Germinal center (tissue), 1 donor: ENCODE data around the gene RHOU.
"Not testable (repeated sequence)": the region's sequence is repeated elsewhere in the genome, so short reads cannot be mapped to it uniquely, and the experiment has no call there.

ENCODE experiments used
- DNase-seq: peaks from one replicate; pipeline ENCODE4 v3.0.0; 2012; ENCODE audit warnings: mixed read lengths, low spot score

RHOU gene

DNA sequence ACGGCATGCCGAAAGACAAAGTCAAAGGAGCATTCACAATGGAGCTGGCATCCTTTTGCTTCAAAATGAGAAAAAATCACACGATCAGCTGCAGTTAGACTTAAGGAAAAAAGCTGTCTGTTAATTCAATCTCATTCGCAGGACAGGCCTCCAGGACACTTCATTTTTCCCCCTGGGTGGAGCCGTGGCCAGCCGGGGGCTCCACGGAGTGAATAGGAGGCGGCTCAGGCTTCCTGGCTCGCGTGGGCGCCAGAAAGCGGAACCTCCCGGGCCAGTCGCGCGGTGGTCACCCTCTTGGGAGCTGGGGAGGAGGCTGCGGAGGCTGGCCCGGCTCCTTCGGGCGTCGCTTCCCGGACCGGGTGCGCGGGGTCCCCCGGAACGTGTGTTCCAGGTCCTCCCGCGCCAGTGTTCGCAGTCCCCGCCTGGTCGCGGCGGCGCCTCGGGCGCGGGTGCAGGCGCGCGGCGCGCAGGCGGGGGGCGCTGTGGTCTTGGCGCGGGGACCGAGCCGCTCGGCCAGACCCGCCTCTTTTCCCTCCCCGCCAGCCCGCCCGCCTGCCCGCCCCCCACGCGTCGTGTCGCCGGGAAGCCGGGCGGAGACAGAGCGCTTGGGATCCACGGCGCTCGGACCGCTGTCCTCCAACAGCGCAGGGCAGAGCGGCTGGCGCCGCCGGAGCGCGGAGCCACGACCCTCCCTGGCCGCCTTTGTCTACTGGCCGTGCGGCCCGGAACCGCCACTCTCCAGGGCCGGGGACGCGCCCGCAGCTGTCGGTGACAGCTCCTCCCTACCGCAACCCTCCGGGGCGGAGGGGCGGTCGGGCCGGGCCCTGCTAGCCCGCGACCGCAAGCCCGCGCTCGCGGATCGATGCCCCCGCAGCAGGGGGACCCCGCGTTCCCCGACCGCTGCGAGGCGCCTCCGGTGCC, at the start of gene RHOU:
TSS of gene RHOU (plus strand) at position 599 of the 921 bp plus-strand sequence. CDS start at position 863, 264 bp downstream.
- DNase-seq, result peak; percentile 15

DNA sequence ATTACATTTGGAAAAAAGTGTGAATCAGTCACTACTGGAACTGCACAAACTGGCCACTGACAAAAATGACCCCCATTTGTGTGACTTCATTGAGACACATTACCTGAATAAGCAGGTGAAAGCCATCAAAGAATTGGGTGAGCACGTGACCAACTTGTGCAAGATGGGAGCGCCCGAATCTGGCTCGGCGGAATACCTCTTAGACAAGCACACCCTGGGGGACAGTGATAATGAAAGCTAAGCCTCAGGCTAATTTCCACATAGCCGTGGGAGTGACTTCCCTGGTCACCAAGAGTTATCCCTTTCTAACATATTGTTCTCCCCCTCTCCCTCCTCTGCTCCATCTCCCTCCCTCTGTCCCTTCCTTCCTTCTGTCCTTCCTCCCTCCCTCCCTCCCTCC, 47.7 kb upstream of the RHOU start:
- no peak for DNase-seq

DNA sequence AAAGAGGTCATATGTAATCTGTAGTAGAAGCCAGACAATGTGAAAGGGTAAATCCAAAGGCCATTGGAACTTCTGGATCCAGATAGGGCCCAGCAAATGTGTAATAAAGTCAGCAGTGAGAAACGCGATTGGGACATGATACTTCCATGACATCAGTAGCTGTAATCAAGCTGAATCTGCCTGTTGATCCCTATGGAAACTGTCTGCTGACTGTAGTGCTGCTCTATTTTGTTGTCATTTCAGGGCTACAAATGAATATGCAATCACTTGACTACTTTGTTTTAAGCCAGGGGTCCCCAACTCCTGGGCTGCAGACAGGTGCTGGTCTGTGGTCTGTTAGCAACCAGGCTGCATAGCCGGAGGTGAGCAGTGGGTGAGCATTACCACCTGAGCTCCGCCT, 46.0 kb upstream of the RHOU start:
- DNase-seq, result no peak

DNA sequence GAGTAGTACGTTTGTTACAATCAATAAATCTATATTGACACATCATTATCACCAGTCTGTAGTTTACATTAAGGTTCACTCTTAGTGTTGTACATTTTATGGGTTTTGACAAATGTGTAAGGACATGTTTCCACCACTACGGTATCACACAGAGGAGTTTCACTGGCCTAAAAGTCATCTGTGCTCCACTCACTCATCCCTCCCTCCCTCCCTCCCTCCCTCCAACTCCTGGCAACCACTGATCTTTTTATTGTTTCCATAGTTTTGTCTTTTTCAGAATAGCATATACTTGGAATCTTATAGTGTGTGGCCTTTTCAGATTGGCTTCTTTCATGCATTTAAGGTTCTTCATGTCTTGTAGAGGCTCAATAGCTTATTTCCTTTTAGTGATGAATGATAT, 44.1 kb upstream of the RHOU start:
- DNase-seq, result no peak

DNA sequence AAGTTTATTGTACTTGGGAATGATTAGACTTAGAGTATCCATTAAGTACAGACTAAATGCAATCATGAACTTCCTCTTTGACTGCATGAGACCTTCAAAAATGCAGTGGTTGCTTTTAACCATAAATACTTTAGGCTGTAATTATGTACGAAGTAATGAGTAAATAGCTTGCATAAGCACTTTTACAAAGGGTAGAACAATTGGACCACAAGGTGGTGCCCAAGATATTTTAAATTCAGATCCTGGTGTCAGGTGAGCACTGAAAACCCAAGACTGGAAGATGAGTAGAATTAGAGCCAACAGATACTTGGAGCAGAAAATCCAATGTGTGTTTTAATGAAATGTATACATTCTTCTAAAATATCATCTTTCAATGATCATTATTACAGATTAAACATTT, 43.4 kb upstream of the RHOU start:
- DNase-seq, result no peak

DNA sequence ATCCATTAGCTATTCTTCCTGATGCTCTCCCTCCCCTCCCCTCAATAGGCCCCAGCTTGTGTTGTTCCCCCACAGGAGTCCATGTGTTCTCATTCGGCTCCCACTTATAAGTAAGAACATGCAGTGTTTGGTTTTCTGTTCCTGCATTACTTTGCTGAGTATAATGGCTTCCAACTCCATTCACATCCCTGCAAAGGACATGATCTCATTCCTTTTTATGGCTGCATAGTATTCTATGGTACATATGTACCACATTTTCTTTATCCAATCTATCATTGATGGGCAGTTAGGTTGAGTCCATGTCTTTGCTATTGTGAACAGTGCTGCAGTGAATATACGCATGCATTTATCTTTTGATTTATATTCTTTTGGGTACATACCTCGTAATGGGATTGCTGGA, 40.8 kb upstream of the RHOU start:
- DNase-seq, result not testable (repeated sequence)

DNA sequence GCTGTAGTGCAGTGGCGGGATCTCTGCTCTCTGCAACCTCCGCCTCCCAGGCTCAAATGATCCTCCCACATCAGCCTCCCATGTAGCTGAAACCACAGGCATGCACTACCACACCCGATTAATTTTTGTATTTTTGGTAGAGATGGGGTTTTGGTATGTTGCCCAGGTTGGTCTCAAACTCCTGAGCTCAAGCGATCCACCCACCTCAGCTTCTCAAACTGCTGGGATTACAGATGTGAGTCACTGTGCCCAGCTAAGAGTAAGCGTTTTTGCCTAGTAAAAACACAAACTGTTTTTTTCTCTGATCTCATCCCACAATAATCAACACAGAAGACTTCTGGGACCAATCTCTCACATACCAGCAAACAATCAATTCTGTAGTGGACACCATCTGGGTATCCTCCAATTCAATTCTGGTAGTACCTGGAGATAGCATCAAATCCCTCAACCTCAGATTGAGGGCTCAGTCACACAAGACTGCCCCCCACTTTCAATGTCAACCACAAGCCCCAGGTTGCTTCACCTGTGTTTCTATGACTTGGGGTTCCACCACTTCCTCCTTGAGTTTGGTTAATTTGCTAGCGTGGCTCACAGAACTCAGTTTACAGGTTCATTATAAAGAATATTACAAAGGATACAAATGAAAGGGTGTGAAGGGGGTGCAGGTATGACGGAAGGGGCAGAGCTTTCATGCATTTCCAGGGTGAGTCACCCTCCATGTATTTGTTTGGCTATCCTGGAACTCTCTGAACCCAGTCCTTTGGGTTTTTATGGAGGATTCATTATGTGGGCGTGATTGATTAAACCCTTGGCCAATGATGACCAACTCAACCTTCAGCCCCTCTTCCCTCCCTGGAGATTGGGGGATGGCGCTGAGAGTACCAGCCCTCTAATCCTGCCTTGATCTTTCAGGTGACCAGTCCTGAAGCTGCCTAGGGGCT, 40.0 kb upstream of the RHOU start:
- no peak for DNase-seq

DNA sequence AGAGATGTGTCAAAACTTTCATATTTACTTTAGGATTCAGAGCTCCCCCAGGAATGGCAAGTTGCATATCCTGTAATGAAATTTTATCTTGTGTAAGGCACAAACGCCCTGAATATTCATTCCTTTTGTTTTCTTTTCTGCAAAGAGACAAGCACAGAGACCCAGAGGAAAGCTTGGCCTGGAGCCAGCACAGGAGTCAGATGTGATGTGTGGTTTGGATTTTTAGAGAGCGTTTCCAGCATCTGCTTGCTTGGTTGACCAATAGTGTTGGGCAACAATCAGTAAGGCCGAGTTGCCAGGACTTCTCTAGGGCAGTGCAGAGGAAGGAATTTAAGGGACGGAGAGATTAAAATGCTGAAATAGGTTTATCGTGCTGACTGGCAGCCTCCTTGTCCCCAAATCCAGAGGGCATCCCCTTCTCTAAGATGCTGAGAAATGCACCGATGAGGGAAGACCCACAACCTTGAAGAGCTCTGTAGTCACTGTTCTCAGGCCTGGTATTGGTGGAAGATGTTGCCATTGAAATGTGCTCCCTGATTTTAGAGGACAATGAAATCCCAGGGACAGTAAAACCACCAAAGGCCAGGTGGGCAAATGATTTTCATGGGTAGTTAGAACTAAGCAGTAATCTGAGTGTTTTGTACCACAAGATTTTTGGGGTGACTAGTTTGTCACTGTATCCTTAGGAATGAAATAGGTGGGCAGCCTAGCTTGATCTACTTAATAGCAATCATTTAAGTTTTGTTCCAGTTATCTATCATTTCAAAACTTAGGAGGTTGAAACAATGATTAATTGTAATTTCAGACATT, 37.9 kb upstream of the RHOU start:
- DNase-seq, result no peak

DNA sequence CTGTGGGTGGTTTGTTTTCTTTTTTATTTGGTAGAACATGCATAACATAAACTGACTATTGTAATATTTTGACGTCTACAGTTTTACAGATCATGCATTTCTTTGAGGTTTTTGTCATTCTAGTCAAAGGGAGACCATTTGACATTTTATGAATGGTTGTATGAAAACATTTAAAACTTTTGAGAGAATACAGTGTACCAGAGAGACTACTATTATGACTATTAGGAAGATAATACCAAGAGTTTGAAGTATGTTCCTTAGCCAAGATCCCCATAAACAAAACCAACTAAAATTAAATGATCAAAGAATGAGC, 37.3 kb upstream of the RHOU start:
- no peak for DNase-seq

DNA sequence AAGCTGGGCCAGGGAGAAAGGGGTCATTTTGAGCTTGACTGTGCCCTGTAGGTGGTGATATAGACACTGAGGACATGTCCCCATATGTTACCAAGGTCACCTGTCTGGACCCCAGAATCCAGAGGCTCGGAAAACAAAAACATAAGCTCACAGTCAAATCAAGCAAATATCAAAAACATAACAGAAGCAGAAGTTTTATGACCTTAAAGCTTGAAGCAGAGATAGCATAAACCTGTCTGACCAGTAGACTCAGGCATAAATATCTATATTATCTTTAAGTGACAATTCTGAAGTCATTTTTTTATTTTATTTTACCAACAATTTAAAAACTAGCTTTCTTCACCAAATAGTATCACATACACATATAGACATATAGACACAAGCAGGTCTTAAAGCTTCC, 32.8 kb upstream of the RHOU start:
- DNase-seq, result no peak

DNA sequence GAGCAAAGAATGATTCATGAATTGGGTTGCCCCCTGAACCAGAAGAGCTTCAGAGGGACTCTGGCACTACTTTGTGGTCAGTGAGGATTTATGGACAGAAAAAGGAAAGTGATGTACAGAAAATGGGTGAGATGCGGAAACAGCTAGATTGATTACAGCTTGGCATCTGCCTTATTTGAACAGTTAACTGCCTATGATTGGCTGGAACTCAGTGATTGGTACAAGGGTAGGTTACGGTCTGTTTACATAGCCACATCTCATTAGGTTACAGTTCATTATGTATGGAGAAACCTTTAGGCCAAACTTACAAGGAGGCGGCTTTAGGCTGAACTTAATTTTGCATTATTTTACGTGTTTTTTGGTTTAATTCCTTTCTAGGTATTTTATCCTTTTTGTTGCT, 29.0 kb upstream of the RHOU start:
- DNase-seq, result no peak

DNA sequence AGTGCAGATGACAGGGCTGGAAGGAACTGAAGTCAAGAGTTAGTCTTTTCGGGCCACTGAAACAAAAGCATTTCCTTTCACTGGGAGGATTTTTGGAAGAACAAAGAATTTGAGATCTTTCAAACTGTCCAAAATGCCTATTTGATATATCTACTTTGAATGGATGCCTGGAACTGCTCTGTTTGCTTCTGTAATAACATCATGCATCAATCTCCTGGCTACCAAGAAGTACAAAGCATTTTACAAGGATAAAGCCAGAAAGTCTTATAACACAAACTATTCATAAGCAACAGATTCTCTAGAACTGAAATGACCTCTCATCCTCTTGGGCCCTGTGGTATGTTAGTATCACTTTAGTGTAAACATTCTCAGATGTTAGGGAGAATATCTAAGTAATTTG, 18.2 kb upstream of the RHOU start:
- no peak for DNase-seq

DNA sequence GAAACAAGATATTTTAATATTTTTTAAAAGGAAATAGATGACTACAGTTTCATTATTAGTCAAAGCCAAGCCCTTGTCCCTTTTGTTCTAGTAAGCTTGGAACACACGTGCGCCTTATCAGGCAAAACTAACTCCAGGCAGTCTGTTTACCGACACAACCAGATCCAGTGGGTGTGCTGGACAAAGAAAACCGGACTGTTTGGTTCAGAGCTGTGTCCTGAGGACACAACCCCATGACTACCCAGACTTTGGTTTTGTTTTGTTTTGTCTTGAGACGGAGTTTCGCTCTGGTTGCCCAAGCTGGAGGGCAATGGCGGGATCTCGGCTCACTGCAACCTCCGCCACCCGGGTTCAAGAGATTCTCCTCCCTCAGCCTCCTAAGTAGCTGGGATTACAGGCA, 13.9 kb upstream of the RHOU start:
- DNase-seq, result no peak

DNA sequence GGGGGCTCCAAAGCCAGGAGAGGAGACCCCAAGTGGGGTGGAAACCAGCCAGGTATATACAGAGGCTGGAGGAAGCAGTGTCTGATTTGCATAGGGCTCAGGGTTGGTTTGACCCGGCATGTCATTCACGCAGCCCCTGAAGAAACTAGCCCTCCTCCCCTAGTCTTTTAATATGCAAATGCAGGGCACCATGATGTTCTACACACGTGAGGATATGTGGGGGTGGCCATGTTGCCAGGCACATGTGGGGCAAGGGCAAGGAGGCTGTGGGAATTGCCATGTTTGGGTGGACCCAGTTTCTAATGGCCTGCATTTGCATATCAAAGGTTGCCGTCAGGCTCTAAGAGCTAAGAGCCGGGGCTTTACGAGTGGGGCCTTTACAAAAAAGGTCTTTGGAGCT, 12.0 kb upstream of the RHOU start:
- no peak for DNase-seq

DNA sequence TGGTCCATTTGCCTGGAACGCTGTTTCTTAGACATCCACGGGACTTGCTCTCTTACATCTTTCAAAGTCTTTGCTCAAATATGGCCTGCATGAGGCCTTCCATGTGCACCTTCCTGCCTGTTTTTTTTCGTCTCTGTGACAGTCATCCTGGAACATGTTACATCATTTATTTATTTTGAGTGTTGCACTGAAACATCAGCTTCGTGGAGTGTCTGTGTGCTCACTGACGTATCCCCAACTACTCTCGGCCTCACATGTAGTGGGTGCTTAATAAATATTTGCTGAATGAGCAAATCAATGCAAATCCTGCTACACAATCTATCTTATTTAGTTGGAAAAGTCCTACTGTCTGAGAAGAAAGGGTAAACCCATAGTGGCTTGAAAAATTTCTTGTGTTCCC, 11.4 kb upstream of the RHOU start:
- DNase-seq, result no peak

DNA sequence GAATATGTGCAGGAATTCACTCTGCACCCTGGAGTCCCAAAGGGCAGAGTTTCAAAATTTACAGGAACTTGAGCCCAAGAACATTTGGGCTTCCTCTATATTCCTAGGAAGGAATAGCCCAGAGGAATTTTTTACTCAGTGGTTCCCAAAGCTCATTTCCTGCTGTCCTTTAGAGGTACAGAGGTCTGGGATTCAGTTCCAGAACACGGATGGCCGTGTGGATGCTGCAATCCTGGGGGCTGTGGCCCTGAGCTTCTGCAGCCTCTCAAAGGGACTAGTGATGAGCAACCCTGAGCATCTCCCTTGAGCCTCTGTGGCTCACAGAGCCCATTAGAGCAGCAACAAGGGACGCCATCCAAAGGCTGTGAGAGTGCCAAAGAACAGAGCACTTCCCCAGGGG, 10.1 kb upstream of the RHOU start:
- DNase-seq, result no peak

DNA sequence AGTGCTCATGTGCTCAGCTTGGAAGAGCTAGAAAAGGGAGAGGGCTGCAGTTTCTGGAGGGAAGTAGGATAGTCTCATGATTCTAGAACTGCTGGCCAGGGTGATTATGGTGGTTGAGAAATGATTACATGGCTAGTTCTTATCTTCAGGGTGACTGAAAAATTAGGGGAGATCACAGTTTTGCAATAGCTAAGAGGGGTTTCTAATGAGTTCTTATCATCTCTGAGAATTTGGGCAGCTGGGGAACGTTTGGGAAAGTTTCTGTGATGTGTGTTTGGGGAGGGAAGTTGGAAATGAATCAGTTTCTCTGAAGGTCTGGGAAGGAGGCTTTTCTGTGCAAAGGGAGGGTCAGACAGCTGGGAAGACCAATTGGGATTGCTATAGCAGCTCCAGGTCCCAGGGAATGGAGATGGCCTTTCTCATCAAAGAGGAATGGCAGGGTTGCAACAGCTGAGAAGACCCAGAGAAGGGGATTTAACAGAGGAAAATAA, 7.6 kb upstream of the RHOU start:
- DNase-seq, result no peak

DNA sequence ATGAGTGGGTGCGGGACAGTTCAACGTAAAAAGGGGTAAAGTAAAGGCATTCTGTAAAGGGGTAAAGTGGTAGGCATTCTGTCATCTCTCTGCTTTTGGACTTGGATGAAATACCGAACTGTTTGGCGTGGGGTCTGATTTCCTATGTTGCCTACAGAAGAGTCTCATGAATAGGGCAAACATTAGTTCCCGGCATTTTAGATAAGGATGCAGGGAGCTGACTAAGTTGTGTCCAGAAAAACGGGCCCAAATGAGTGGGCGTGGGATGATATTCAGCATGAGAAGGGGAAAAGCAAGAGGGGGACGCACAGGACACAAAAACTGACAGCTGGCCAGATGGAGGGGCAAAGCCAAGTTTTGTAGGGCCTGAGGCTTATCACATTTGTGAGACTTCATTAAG, 2.9 kb upstream of the RHOU start:
- DNase-seq, result no peak

DNA sequence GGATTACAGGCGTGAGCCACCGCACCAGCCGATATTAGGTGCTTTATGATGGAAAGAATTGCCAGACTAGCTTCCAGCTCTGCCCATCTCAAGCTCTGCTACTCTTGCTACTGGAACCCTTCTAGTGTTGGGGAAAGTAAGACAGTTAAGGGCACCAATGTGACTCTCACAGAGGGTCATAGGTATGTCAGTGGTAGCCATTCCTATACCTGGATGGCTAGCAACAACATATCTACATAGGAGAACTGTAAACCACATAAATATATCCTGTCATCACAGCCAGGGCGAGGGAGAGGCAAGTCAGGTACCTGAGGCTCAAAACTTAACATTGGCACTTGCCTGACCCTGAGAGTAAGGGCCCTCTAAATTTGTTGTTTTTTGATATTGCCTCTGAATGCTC, 1.7 kb upstream of the RHOU start:
- DNase-seq, result no peak

DNA sequence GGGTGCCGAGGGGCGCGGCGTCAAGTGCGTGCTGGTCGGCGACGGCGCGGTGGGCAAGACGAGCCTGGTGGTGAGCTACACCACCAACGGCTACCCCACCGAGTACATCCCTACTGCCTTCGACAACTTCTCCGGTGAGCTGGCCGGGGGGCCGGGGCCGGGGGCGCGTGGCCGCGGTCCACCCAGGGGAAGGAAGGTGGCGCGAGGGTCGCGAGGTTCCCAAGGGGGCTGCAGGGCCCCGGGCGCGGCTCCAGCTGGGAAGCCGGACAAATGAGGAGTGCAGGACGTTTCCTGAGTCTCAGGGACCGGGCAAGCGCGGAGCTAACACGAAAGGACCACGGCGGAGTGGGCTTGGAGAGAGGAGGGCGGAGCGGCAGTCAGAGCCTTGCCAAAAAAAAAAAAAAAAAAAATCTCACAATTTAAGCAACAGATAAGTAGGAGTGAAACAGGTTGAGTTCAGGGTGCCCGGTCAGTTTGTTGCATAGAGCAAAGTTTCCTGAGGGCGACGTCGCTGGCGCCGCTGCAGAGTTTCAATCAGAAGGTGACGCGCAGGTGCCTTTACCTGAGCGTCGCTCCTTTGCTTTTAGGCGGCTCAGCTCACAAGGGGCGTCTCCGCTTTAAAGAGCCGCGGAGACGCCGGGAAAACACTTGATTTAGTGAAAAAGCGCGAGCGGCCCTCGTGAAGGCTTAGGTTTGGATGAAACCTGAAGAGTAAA, 750 bp downstream of the RHOU start:
- no peak for DNase-seq

DNA sequence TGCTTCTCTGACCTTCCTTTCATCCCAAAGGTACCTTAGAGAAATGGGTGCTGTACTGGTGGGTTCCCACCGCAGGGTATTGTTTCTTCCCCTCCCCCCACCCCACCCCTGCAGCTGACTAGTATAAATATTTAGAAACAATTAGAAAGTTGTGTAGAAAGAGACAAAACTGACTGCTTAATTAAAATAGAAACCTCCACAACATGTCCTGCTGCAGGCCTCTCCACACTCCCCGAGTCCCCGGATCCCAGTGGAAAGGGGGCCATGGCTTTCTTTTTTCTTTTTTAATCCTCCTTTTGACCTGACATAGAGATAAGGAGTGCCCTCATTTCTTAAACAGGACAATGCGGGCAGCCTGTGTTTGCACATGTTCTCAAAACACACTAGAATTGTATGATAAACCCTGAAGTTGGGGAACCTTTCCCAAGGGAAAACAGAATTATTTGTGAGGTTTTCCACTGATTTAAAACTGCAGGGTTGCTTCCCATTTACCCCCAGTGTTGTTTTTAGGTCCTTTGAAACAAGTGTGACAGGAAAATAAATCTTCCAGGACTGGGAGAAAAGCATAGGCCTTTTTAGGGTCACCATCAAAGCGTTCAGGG, 1.7 kb downstream of the RHOU start:
- no peak for DNase-seq
